ENCODE data around the gene INSR. TPM values are rescaled to one million over a fixed set of nuclear protein-coding genes. Genes with fewer than 3 reads are reported as not detected.

Gene INSR
- total RNA-seq, 1 donor from 2014 or later, result 37.5 TPM

- H3K4me3 ChIP-seq, result no peak overlapping the region
- intact Hi-C loops (cut with DNase I), result no loop called here
- DNase-seq (no peak), ATAC-seq (no peak)
- no peak overlapping the region for H3K27ac ChIP-seq
- TF ChIP-seq, protein P1, sequence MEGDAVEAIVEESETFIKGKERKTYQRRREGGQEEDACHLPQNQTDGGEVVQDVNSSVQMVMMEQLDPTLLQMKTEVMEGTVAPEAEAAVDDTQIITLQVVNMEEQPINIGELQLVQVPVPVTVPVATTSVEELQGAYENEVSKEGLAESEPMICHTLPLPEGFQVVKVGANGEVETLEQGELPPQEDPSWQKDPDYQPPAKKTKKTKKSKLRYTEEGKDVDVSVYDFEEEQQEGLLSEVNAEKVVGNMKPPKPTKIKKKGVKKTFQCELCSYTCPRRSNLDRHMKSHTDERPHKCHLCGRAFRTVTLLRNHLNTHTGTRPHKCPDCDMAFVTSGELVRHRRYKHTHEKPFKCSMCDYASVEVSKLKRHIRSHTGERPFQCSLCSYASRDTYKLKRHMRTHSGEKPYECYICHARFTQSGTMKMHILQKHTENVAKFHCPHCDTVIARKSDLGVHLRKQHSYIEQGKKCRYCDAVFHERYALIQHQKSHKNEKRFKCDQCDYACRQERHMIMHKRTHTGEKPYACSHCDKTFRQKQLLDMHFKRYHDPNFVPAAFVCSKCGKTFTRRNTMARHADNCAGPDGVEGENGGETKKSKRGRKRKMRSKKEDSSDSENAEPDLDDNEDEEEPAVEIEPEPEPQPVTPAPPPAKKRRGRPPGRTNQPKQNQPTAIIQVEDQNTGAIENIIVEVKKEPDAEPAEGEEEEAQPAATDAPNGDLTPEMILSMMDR (IDR thresholded peaks at IDR 0.05), result no peak
- no peaks in the 10 kb centered on the region for H3K27me3 ChIP-seq
- peaks cover 45% of the 10 kb centered on the region for H3K36me3 ChIP-seq
- H3K4me1 ChIP-seq, result no peaks in the 10 kb centered on the region
- no peaks in the 10 kb centered on the region for H3K9me3 ChIP-seq
Measured at GRCh38 chr19:7132054-7132453, 162.2 kb downstream of the INSR start.

DNA sequence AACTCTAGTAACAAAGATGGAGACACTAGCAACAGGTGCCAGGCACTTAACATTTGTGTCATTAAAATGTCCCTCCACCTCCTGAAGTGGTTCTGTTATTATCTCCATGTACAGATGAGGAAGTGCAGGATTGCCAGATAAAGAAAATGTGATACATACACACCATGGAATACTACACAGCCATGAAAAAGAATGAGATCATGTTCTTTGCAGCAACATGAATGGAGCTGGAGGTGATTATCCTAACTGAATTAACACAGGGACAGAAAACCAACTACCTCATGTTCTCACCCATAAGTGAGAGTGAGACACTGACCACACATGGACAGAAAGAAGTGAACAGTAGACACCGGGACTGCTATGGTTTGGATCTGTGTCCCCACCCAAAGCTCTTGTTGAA is 164.2 kb downstream of the INSR start:
- Histone ChIP-seq H3K27ac (no peak overlapping the region), H3K9me3 (peaks cover 8% of the 10 kb centered on the region), H3K4me1 (no peaks in the 10 kb centered on the region), H3K27me3 (no peaks in the 10 kb centered on the region), H3K4me3 (no peak overlapping the region), H3K36me3 (peaks cover 64% of the 10 kb centered on the region)
- DNase-seq, result no peak
- ATAC-seq, result no peak
- TF ChIP-seq, protein P1 (IDR thresholded peaks at IDR 0.05), result no peak
- intact Hi-C loops (cut with DNase I), result no loop called here

DNA sequence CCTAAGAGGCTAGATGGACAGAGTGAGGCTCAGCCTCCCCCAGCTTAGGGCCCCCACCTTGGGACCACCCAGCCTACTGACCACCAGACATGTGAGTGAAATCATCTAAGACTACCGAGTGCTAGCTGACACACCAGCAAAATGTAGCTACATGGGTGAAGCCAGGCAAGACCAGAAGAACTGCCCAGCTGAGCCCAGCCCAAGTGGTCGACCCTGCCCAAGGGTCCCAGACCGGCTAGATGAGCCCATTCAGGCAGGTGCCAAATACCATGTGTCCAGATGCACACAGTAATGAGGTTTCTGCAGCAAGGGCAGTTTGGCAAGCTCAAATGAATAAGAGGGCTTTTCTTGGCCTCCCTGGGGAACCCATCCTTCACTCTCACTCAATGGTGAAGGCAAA is 168.1 kb downstream of the INSR start:
- intact Hi-C loops (cut with DNase I), result no loop called here
- no peak overlapping the region for H3K4me3 ChIP-seq
- H3K9me3 ChIP-seq, result peaks cover 8% of the 10 kb centered on the region
- H3K27ac ChIP-seq, result no peak overlapping the region
- no peaks in the 10 kb centered on the region for H3K4me1 ChIP-seq
- H3K27me3 ChIP-seq, result no peaks in the 10 kb centered on the region
- DNase-seq (no peak), ATAC-seq (no peak)
- peaks cover 74% of the 10 kb centered on the region for H3K36me3 ChIP-seq
- TF ChIP-seq, protein P1 (IDR thresholded peaks at IDR 0.05), result no peak

GRCh38 chr19:7125221-7125620 is 169.0 kb downstream of the INSR start:
- no peaks in the 10 kb centered on the region for H3K4me1 ChIP-seq
- H3K27ac ChIP-seq, result no peak overlapping the region
- peaks cover 78% of the 10 kb centered on the region for H3K36me3 ChIP-seq
- peaks cover 8% of the 10 kb centered on the region for H3K9me3 ChIP-seq
- no peaks in the 10 kb centered on the region for H3K27me3 ChIP-seq
- no peak for ATAC-seq
- intact Hi-C loops (cut with DNase I), result no loop called here
- TF ChIP-seq, protein P1 (IDR thresholded peaks at IDR 0.05), result no peak
- H3K4me3 ChIP-seq, result no peak overlapping the region
- DNase-seq, result no peak

GRCh38 chr19:7124782-7125181 is 169.4 kb downstream of the INSR start:
- TF ChIP-seq, protein P1 (IDR thresholded peaks at IDR 0.05), result no peak
- DNase-seq, result no peak
- Histone ChIP-seq H3K4me1 (no peaks in the 10 kb centered on the region), H3K27me3 (no peaks in the 10 kb centered on the region), H3K9me3 (peaks cover 8% of the 10 kb centered on the region), H3K27ac (no peak overlapping the region), H3K36me3 (peaks cover 78% of the 10 kb centered on the region), H3K4me3 (no peak overlapping the region)
- intact Hi-C loops (cut with DNase I), result no loop called here
- ATAC-seq, result no peak

DNA sequence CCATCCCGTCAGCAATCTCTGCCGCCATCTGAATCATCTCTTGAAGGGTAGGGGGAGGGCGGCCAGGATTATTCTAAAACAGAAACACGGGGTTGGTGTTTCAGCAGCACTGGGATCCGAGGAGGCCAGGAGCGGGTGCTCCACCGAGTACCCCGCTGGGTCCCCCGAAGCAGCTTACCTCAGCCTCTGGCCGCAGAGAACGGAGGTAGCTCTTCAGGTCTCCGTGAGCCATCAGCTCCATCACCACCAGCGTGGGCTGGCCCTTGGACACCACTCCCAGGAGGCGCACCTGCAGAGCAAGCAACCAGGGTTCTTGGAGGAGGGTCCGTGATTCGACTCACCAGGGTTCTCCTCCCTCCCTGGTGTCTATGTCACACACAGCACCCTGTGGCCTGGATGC is 171.5 kb downstream of the INSR start:
- no peaks in the 10 kb centered on the region for H3K27me3 ChIP-seq
- H3K4me1 ChIP-seq, result no peaks in the 10 kb centered on the region
- DNase-seq (no peak), ATAC-seq (no peak)
- intact Hi-C loops (cut with DNase I), result no loop called here
- no peak overlapping the region for H3K27ac ChIP-seq
- peaks cover 8% of the 10 kb centered on the region for H3K9me3 ChIP-seq
- H3K36me3 ChIP-seq, result peaks cover 68% of the 10 kb centered on the region
- H3K4me3 ChIP-seq, result no peak overlapping the region
- TF ChIP-seq, protein P1 (IDR thresholded peaks at IDR 0.05), result no peak
